IMR-90 (cell line): ENCODE results near the gene KLRB1.
A peak's percentile ranks its signal among the peaks of the same experiment; 100 is the strongest.

Source experiments
- BHLHE40 ChIP-seq: fragments of 150-350 bp; IDR thresholded peaks from 2 replicates; pipeline ENCODE4 v1.6.1; 2016; ENCODE audit warnings: mild to moderate bottlenecking, low read depth, low read length
- CHD1 ChIP-seq: IDR thresholded peaks from 2 replicates; pipeline ENCODE4 v1.6.1; 2012; ENCODE audit warnings: low read depth, low read length, improper control_type of control experiment
- MAFK ChIP-seq: IDR thresholded peaks from 2 replicates; pipeline ENCODE4 v1.6.1; 2012; ENCODE audit warnings: low read depth, low read length, improper control_type of control experiment
- MAZ ChIP-seq: IDR thresholded peaks from 2 replicates; pipeline ENCODE4 v1.6.1; 2012; ENCODE audit warnings: low read depth, mild to moderate bottlenecking, low read length, improper control_type of control experiment, moderate library complexity, borderline replicate concordance
- POLR2A ChIP-seq: IDR thresholded peaks from 2 replicates; pipeline ENCODE4 v1.6.1; 2012; ENCODE audit warnings: mild to moderate bottlenecking, low read depth, low read length
- RAD21 ChIP-seq: IDR thresholded peaks from 2 replicates; pipeline ENCODE4 v1.6.1; 2012; ENCODE audit warnings: low read length, improper control_type of control experiment
- RCOR1 ChIP-seq: IDR thresholded peaks from 2 replicates; pipeline ENCODE4 v1.6.1; 2012; ENCODE audit warnings: mild to moderate bottlenecking, low read length, improper control_type of control experiment; ENCODE audit not compliant: insufficient replicate concordance
- RFX5 ChIP-seq: IDR thresholded peaks from 2 replicates; pipeline ENCODE4 v1.8.0; 2012; ENCODE audit warnings: low read depth, mild to moderate bottlenecking, low read length, moderate library complexity
- SMC3 ChIP-seq: fragments of 150-350 bp; IDR thresholded peaks from 2 replicates; pipeline ENCODE4 v1.6.1; 2016; ENCODE audit warnings: low read depth, mild to moderate bottlenecking, antibody characterized with exemption, low read length, moderate library complexity
- TF ChIP-seq, protein P1 (sequence below): conservative IDR thresholded peaks from 2 replicates; pipeline ENCODE4 v1.5.1; 2012; ENCODE audit warnings: mild to moderate bottlenecking, low read depth, low read length, improper control_type of control experiment
- TF ChIP-seq, protein P2 (sequence below): fragments of 150-350 bp; IDR thresholded peaks from 2 replicates; pipeline ENCODE4 v1.6.1; 2016; ENCODE audit warnings: low read depth, mild to moderate bottlenecking, low read length, moderate library complexity, borderline replicate concordance
- TF ChIP-seq, protein P3 (sequence below): fragments of 150-350 bp; IDR thresholded peaks from 2 replicates; pipeline ENCODE4 v1.6.1; 2017; ENCODE audit warnings: mild to moderate bottlenecking, antibody characterized with exemption, low read length, low read depth

- TF ChIP-seq RAD21 (peak; percentile 85), RCOR1 (no peak), MAZ (no peak), POLR2A (no peak), SMC3 (peak; percentile 76), BHLHE40 (no peak), MAFK (no peak), RFX5 (no peak), CHD1 (no peak)
- TF ChIP-seq, protein P1, sequence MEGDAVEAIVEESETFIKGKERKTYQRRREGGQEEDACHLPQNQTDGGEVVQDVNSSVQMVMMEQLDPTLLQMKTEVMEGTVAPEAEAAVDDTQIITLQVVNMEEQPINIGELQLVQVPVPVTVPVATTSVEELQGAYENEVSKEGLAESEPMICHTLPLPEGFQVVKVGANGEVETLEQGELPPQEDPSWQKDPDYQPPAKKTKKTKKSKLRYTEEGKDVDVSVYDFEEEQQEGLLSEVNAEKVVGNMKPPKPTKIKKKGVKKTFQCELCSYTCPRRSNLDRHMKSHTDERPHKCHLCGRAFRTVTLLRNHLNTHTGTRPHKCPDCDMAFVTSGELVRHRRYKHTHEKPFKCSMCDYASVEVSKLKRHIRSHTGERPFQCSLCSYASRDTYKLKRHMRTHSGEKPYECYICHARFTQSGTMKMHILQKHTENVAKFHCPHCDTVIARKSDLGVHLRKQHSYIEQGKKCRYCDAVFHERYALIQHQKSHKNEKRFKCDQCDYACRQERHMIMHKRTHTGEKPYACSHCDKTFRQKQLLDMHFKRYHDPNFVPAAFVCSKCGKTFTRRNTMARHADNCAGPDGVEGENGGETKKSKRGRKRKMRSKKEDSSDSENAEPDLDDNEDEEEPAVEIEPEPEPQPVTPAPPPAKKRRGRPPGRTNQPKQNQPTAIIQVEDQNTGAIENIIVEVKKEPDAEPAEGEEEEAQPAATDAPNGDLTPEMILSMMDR, result peak; percentile 87
- TF ChIP-seq, protein P2, sequence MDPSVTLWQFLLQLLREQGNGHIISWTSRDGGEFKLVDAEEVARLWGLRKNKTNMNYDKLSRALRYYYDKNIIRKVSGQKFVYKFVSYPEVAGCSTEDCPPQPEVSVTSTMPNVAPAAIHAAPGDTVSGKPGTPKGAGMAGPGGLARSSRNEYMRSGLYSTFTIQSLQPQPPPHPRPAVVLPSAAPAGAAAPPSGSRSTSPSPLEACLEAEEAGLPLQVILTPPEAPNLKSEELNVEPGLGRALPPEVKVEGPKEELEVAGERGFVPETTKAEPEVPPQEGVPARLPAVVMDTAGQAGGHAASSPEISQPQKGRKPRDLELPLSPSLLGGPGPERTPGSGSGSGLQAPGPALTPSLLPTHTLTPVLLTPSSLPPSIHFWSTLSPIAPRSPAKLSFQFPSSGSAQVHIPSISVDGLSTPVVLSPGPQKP, result no peak
- TF ChIP-seq, protein P3, sequence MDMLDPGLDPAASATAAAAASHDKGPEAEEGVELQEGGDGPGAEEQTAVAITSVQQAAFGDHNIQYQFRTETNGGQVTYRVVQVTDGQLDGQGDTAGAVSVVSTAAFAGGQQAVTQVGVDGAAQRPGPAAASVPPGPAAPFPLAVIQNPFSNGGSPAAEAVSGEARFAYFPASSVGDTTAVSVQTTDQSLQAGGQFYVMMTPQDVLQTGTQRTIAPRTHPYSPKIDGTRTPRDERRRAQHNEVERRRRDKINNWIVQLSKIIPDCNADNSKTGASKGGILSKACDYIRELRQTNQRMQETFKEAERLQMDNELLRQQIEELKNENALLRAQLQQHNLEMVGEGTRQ, result no peak
These were observed 26.6 kb upstream of the KLRB1 start for GRCh38 chr12:9634177-9634803.
